CD4-positive, alpha-beta T cell treated with Interleukin-15 for 1 hour (primary cell): ENCODE results near the gene HOATZ.

Experiments
- DNase-seq: peaks from one replicate; pipeline ENCODE4 v3.0.0-alpha.2; 2020

HOATZ gene

DNA sequence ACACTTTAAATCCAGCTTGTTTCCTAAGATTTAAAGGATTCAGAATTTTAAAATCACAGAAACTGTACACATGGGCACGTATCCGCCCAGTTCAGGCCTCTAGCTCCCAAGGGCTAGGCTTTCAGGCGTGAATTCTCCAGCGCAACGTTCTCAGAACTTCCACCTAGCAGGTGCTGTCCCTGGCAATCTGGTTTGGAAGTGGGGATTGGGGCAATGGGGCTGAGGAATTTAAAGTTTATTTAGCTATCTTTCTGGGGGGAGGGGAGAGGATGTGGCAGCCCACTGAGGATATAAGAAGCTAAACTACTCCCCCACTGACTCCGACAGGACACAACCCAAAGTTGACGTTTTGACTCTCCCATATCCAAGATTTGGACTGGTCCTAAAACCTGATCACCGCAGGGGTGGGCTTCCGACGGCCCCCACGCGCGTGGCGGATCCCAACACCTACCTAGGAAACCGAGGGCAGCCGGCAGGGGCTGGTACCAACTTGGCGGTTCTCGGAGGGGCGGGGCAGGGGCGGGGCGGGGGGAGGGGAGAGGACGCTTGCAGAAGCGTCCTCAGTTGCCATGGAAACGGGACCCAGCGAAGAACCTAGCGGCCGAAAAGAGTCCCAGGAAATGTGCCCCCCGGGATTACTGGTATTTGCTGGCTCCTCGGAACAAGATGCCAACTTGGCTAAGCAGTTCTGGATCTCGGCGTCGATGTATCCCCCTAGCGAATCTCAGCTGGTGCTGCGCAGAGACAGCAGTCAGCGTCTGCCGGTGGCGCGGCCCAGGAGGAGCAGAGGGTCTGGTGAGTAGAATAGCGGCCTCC lies at the start of gene HOATZ:
Gene HOATZ, plus strand, starts transcription at position 563 of the 816 bp plus-strand sequence. Its CDS starts 7 bp downstream, at position 570.
- no peak for DNase-seq

DNA sequence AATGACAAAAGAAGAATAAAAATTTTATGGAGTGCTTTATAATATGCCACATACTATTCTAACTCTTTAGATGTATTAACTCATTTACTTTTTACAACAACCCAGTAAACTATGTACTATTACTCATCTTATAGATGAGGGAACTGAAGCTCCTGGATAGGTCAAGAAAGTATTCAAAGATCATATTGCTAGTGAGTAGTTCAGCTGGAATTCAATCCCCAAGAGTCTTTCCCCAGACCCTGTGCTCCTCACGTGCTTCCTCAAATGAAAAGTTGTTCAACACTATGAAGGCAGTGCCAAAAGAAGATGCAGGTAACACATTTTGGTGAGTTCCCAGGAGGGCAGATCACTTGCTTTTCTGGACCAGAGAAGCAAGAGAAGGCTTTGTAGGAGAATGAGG lies 49.2 kb upstream of the HOATZ start:
- no peak for DNase-seq

DNA sequence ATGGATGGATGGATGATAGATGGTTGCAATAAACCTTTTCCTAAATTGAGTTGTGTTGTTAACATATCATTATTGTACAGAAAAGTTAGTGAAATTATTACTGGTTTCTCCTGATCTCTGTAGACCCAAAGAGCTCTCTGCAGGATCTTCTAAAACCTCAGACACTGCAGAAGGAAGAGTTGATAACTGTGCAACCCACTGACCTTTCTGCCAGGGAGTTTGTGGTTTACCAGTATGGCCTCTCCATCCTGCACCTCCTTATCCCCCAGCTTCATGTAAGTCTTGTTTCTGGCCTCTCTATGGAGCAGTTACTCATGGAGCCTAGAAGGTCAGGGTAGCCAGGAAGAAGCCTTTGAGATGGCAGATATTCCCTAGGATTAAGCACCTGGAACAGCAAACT lies 48.0 kb upstream of the HOATZ start:
- DNase-seq = no peak

GRCh38 chr11:111469200-111469599 lies 45.4 kb upstream of the HOATZ start:
- DNase-seq = no peak

GRCh38 chr11:111472228-111472627 lies 42.4 kb upstream of the HOATZ start:
- no peak for DNase-seq

- DNase-seq = no peak
Observed at GRCh38 chr11:111474432-111474831, 40.1 kb upstream of the HOATZ start.

DNA sequence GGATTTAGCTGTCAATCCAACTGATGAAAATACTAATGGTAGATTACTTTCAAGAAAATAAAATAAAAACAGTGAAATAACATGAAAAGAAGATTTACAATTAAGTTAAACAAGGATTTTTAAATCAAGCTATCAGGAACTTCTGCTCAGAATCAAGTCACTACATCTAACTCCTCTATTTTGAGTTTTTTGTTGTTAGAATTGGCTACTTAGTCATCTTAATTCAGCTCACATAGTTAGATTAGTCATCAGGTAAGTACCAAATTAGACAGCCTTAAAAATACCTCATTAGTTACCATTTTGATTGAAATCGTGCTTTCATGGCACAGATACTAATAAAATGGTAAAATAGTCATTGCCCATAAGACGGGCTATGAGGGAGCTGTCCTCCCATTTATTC lies 38.2 kb upstream of the HOATZ start:
- no peak for DNase-seq

GRCh38 chr11:111476956-111477355 lies 37.6 kb upstream of the HOATZ start:
- no peak for DNase-seq

GRCh38 chr11:111477898-111478297 lies 36.7 kb upstream of the HOATZ start:
- no peak for DNase-seq

- no peak for DNase-seq
Observed at GRCh38 chr11:111479666-111480065, 34.9 kb upstream of the HOATZ start.

- no peak for DNase-seq
Observed at GRCh38 chr11:111483431-111483830, 31.1 kb upstream of the HOATZ start.

- DNase-seq = no peak
Observed at GRCh38 chr11:111490496-111490895, 24.1 kb upstream of the HOATZ start.

- DNase-seq = no peak
Observed at GRCh38 chr11:111494040-111494439, 20.5 kb upstream of the HOATZ start.

GRCh38 chr11:111499483-111499882 lies 15.1 kb upstream of the HOATZ start:
- no peak for DNase-seq

GRCh38 chr11:111500481-111500880 lies 14.1 kb upstream of the HOATZ start:
- DNase-seq = no peak

GRCh38 chr11:111502611-111503010 lies 12.0 kb upstream of the HOATZ start:
- no peak for DNase-seq

- no peak for DNase-seq
Observed at GRCh38 chr11:111510311-111510710, 4.3 kb upstream of the HOATZ start.

- no peak for DNase-seq
Observed at GRCh38 chr11:111512296-111513239, 2.0 kb upstream of the HOATZ start, which contains the start of gene BTG4. Gene BTG4, minus strand, starts transcription at chr11:111512386. Its CDS starts 13,610 bp downstream, at chr11:111498776.

GRCh38 chr11:111513240-111513605 lies 1.4 kb upstream of the HOATZ start:
- DNase-seq = no peak

DNA sequence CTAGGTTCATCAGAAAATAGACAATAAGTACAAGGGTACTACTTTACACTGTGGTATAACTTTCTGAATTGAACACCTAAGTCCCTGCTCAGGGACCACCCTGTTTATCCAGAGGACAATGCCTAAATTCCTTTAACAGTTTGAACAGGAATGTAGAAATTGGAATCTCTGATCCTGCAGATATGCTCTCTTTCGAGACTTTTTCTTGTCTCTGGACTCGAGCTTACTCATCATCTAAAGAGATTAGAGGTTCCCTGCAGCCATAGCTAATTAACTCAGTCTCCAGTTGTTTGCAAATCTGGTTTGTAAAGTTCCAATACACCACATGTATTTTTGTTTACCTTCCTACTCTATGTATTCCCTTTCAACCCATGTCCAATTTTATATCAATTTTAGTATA lies 1.0 kb downstream of the HOATZ start:
- no peak for DNase-seq

- no peak for DNase-seq
Observed at GRCh38 chr11:111518668-111519067, 4.1 kb downstream of the HOATZ start.

- DNase-seq = no peak
Observed at GRCh38 chr11:111520560-111520959, 6.0 kb downstream of the HOATZ start.

GRCh38 chr11:111521135-111521534 lies 6.6 kb downstream of the HOATZ start:
- DNase-seq = no peak

DNA sequence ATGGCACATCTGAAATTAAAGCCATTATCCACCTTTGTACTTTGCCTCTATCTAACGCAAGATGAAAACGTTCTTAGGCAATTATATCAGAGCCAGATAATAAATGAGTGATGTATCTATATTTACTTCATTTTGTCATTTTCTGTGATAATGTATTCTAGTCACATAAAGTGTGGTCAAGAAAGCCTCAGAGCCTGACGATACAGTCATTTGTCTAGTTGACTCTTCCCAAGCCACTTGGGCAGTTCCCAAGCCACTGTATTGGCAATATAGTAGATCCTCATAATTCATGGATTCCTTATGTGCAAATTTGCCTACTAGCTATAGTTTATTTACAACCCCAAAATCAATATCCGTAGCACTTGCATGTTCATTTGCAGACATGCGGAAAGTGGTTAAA lies 7.8 kb downstream of the HOATZ start:
- DNase-seq = no peak
